ENCODE measurements around the gene IL1A.
"Not testable (repeated sequence)": the region's sequence is repeated elsewhere in the genome, so short reads cannot be mapped to it uniquely, and the experiment has no call there.

IL1A gene

GRCh38 chr2:112784199-112785189, at the start of gene IL1A:
Gene IL1A, minus strand, starts transcription at chr2:112784493. Its CDS starts 723 bp downstream, at chr2:112783770.
- peak; percentile 64 for DNase-seq (ENCODE audit: low spot score)

- DNase-seq (ENCODE audit: low spot score), result no peak
Observed at GRCh38 chr2:112833976-112834375, 49.7 kb upstream of the IL1A start.

GRCh38 chr2:112833639-112833931, 49.3 kb upstream of the IL1A start:
- not testable (repeated sequence) for DNase-seq (ENCODE audit: low spot score)

- no peak for DNase-seq (ENCODE audit: low spot score)
Observed at GRCh38 chr2:112832841-112833638, 48.7 kb upstream of the IL1A start.

- no peak for DNase-seq (ENCODE audit: low spot score)
Observed at GRCh38 chr2:112831946-112832840, 47.9 kb upstream of the IL1A start.

GRCh38 chr2:112831513-112831845, 47.2 kb upstream of the IL1A start:
- no peak for DNase-seq (ENCODE audit: low spot score)

- DNase-seq (ENCODE audit: low spot score), result no peak
Observed at GRCh38 chr2:112830682-112831512, 46.6 kb upstream of the IL1A start.

- DNase-seq (ENCODE audit: low spot score), result no peak
Observed at GRCh38 chr2:112829961-112830681, 45.8 kb upstream of the IL1A start.

- DNase-seq (ENCODE audit: low spot score), result no peak
Observed at GRCh38 chr2:112829101-112829960, 45.0 kb upstream of the IL1A start.

- DNase-seq (ENCODE audit: low spot score), result no peak
Observed at GRCh38 chr2:112828251-112828691, 44.0 kb upstream of the IL1A start.

- DNase-seq (ENCODE audit: low spot score), result no peak
Observed at GRCh38 chr2:112827604-112828185, 43.4 kb upstream of the IL1A start.

- DNase-seq (ENCODE audit: low spot score), result no peak
Observed at GRCh38 chr2:112827009-112827408, 42.7 kb upstream of the IL1A start.

- DNase-seq (ENCODE audit: low spot score), result no peak
Observed at GRCh38 chr2:112825706-112826105, 41.4 kb upstream of the IL1A start.

- no peak for DNase-seq (ENCODE audit: low spot score)
Observed at GRCh38 chr2:112824694-112825085, 40.4 kb upstream of the IL1A start.

GRCh38 chr2:112821682-112822081, 37.4 kb upstream of the IL1A start:
- no peak for DNase-seq (ENCODE audit: low spot score)

- DNase-seq (ENCODE audit: low spot score), result no peak
Observed at GRCh38 chr2:112821142-112821541, 36.8 kb upstream of the IL1A start.

GRCh38 chr2:112820343-112820742, 36.0 kb upstream of the IL1A start:
- DNase-seq (ENCODE audit: low spot score), result no peak

GRCh38 chr2:112819081-112819480, 34.8 kb upstream of the IL1A start:
- DNase-seq (ENCODE audit: low spot score), result no peak
